Kidney (tissue), 14 donors: ENCODE measurements around the gene NTRK3. TPM values are rescaled to one million over a fixed set of nuclear protein-coding genes. Genes with fewer than 3 reads are reported as not detected.

Experiments
- DNase-seq, 5 donors: peaks; one replicate each; pipeline ENCODE4 v3.0.0-alpha.2; 2013 to 2020
- FAIRE-seq: peaks from 2 replicates; lab custom pipeline; 2012; peaks lifted over from hg19 to GRCh38; lab: Jason Lieb, UNC
- H3K27ac ChIP-seq, 2 donors: one replicate each; pipeline ENCODE4 v1.7.0; 2013; ENCODE audit warnings: low read depth in 2 of 2, low read length in 2 of 2, inconsistent platforms in 1 of 2
- H3K27me3 ChIP-seq: one replicate; pipeline ENCODE4 v1.7.1; 2013; ENCODE audit warnings: low read length, inconsistent platforms; ENCODE audit not compliant: control insufficient read depth, insufficient read depth
- H3K36me3 ChIP-seq, 3 donors: one replicate each; pipeline versions ENCODE4 v1.7.0 to v1.7.1; 2013; ENCODE audit warnings: low read length in 3 of 3, control low read depth in 1 of 3, inconsistent platforms in 1 of 3; ENCODE audit not compliant: insufficient read depth in 3 of 3, control insufficient read depth in 2 of 3
- H3K4me1 ChIP-seq, 3 donors: one replicate each; pipeline versions ENCODE4 v1.7.0 to v1.7.1; 2013; ENCODE audit warnings: low read length in 3 of 3, inconsistent platforms in 1 of 3, low read depth in 1 of 3; ENCODE audit not compliant: control insufficient read depth in 2 of 3, insufficient read depth in 2 of 3
- H3K4me3 ChIP-seq, 3 donors: one replicate each; pipeline versions ENCODE4 v1.7.0 to v1.8.1; 2013; ENCODE audit warnings: low read length in 3 of 3, control low read depth in 1 of 3, inconsistent platforms in 1 of 3
- H3K9ac ChIP-seq, 3 donors: one replicate each; pipeline versions ENCODE4 v1.7.0 to v1.7.1; 2013; ENCODE audit warnings: low read length in 3 of 3, control low read depth in 1 of 3, inconsistent platforms in 1 of 3
- H3K9me3 ChIP-seq, 3 donors: one replicate each; pipeline versions ENCODE4 v1.7.0 to v1.7.1; 2013; ENCODE audit warnings: low read length in 3 of 3, control low read depth in 1 of 3, inconsistent platforms in 1 of 3; ENCODE audit not compliant: control insufficient read depth in 2 of 3, insufficient read depth in 1 of 3
- intact Hi-C: fragments of 100-400 bp; cut with DNase I; formaldehyde crosslinking; loops from one replicate; pipeline ENCODE4 v1.11.1; 2022
- polyA plus RNA-seq: library from polyadenylated mRNA; stranded (reverse); fragments of 350-450 nt; fragmentation: Illumina TruSeq; extraction: RNeasy Lipid Tissue Mini Kit (QIAGEN cat#74804); gene quantifications from one replicate; pipeline ENCODE4 v1.2.3, GENCODE V29; 2014; ENCODE audit warnings: low read depth, low replicate concordance; ENCODE audit not compliant: insufficient read depth
- total RNA-seq: library from RNA; stranded (reverse); fragmentation: NEBNext Ultra II Directional; extraction: Animal tissue kit (Norgen Biotek cat#: 25700); gene quantifications from one replicate; pipeline ENCODE4 v1.2.1, GENCODE V29; 2021
- TF ChIP-seq, protein P1 (sequence below): IDR thresholded peaks from 3 replicates; pipeline ENCODE4 v1.5.1; 2012; ENCODE audit warnings: mild to moderate bottlenecking, moderate library complexity, borderline replicate concordance; ENCODE audit not compliant: insufficient read depth; ENCODE audit errors: extremely low read depth
- donor health status: control.
- donor health status: control.
- donor health status: control.
- donor health status: control.
- donor health status: control.
- donor health status: DM: yes; HTN: yes; CAD: no.
- donor health status: Normal renal cell carcinoma (clear cell type).

Gene NTRK3
- total and polyA plus RNA-seq, 2 donors from 2014 or later = 8.9 to 25.5 TPM

DNA sequence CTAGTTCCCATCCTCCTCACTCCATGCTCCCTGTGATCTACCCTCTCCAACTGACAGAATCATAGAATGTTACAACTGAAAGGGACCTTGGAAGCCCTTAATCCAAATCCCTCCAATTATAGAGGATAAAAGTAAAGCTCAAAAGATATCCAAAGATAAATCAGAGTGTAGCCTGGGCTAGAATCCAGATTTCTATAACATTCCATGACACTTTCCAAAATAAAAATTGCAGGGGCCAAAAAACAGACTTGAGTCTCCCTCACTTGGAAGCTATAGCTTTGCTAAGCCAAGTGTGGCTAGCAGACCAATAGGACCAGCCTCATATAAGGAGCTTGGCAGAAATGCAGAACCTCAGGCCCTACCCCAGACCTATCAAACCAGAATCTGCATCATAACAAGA lies 148.1 kb downstream of the NTRK3 start:
- intact Hi-C loops = no loop called here
- Histone ChIP-seq H3K9me3 (no peaks in the 10 kb centered on the region), H3K9ac (no peak overlapping the region), H3K36me3 (no peaks in the 10 kb centered on the region), H3K27ac (no peak overlapping the region), H3K4me1 (no peaks in the 10 kb centered on the region), H3K4me3 (no peak overlapping the region), H3K27me3 (no peaks in the 10 kb centered on the region)
- TF ChIP-seq, protein P1, sequence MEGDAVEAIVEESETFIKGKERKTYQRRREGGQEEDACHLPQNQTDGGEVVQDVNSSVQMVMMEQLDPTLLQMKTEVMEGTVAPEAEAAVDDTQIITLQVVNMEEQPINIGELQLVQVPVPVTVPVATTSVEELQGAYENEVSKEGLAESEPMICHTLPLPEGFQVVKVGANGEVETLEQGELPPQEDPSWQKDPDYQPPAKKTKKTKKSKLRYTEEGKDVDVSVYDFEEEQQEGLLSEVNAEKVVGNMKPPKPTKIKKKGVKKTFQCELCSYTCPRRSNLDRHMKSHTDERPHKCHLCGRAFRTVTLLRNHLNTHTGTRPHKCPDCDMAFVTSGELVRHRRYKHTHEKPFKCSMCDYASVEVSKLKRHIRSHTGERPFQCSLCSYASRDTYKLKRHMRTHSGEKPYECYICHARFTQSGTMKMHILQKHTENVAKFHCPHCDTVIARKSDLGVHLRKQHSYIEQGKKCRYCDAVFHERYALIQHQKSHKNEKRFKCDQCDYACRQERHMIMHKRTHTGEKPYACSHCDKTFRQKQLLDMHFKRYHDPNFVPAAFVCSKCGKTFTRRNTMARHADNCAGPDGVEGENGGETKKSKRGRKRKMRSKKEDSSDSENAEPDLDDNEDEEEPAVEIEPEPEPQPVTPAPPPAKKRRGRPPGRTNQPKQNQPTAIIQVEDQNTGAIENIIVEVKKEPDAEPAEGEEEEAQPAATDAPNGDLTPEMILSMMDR = no peak
- no peak for DNase-seq
- no peak for FAIRE-seq

DNA sequence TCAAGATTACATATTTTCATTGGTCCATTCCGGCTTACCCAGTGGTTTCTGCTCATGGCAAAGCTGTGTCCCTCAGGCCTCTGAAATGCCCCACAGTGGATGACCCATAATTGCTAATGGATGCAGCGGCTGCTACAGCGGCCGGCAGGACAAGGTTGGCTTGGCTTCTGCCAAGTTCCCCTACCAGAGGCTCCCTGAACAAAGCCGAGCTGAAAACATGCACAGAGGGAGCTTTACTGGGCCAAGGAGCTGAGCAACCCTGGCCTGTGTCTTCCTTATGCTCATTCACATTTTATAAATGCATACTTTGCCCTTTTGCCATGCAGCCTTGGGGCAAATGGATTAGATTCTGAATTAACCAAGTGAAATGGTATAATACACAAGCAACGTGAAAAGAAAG lies 150.5 kb downstream of the NTRK3 start:
- intact Hi-C loops = no loop called here
- no peaks in the 10 kb centered on the region for H3K4me1 ChIP-seq
- no peaks in the 10 kb centered on the region for H3K9me3 ChIP-seq
- DNase-seq = no peak
- H3K27me3 ChIP-seq = no peaks in the 10 kb centered on the region
- H3K36me3 ChIP-seq = no peaks in the 10 kb centered on the region
- no peak overlapping the region for H3K9ac ChIP-seq
- TF ChIP-seq, protein P1 = no peak
- H3K27ac ChIP-seq = no peak overlapping the region
- no peak for FAIRE-seq
- H3K4me3 ChIP-seq = no peak overlapping the region

DNA sequence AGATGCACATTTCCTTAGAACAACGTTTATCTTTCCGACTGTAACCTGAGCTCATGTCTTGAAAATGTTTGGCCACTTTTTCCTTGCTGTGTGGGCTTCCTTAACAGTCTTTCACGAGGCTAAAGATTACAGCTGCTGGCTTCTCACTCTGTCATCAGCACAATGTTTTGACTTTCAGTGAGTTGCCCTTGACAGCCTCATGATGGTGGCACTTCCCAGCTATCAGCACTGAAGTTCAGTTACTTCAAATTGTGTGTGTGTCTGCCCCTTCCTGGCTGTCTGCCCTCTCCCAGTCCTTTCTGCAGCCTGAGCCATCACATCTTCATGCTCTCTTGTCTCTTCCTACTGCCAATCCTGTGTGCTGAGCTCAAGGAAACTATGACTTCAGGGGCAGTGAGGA lies 152.2 kb downstream of the NTRK3 start:
- Histone ChIP-seq H3K36me3 (no peaks in the 10 kb centered on the region), H3K27me3 (no peaks in the 10 kb centered on the region), H3K4me1 (no peaks in the 10 kb centered on the region), H3K27ac (no peak overlapping the region), H3K4me3 (no peak overlapping the region), H3K9me3 (no peaks in the 10 kb centered on the region), H3K9ac (no peak overlapping the region)
- FAIRE-seq = no peak
- TF ChIP-seq, protein P1 = no peak
- DNase-seq = no peak
- intact Hi-C loops = no loop called here

DNA sequence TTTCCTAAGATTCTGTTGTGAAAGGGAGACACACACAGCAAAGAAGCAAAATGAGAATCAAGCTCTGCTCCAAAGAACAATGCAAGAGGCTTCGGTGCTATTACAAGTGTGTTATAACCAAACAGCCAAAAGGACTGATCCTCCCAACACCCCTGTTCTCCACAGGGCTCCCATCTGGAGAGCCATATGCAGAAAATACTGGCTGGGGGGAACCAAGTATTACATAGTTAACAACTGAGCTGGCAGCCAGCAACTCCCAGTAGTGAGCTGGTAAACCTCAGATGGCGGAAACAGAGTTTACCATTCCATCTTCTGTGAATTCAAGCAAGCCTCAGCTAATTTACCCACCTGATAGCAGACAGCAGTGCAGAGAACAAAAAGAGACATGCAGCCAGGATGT lies 156.4 kb downstream of the NTRK3 start:
- Histone ChIP-seq H3K27ac (no peak overlapping the region), H3K9me3 (no peaks in the 10 kb centered on the region), H3K4me3 (no peak overlapping the region), H3K36me3 (no peaks in the 10 kb centered on the region), H3K4me1 (no peaks in the 10 kb centered on the region), H3K9ac (no peak overlapping the region), H3K27me3 (no peaks in the 10 kb centered on the region)
- intact Hi-C loops = no loop called here
- no peak for FAIRE-seq
- DNase-seq = no peak
- TF ChIP-seq, protein P1 = no peak
